ENCODE data around the gene ADAMTS20.

DNA sequence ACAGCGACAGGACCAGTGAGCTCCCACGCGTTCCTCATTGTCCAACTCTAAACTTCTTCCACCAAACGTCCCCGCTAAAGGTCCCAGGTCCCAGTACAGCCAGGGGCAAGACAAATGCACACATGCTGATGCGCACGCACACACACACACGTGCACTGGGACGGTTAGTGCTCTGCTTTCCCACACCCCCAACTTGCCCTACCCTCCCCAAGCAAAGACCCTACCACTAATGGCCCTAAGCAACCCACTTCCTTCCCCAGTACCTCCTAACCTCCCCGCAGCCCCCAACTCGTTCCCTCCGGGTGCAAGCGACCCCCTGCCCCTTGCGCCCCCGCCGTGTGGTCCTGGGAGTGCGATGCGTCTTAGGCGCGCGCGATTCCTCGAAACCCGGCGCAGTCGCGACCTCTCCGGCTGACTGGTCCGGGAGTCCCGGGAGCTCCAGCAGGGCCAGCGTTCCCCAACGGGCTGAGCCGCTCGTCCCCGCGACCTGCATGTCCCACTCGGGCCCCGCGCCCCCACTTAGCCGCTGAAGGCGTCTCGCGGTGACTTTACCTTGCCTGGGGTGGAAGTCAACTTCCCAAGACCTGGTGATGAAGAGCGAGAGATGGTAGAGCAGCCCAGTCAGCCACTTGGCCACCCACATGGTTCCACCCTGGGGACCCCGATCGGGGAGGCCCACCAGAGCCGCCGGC is 578 bp downstream of the ADAMTS20 start:
- TF ChIP-seq, protein P1, sequence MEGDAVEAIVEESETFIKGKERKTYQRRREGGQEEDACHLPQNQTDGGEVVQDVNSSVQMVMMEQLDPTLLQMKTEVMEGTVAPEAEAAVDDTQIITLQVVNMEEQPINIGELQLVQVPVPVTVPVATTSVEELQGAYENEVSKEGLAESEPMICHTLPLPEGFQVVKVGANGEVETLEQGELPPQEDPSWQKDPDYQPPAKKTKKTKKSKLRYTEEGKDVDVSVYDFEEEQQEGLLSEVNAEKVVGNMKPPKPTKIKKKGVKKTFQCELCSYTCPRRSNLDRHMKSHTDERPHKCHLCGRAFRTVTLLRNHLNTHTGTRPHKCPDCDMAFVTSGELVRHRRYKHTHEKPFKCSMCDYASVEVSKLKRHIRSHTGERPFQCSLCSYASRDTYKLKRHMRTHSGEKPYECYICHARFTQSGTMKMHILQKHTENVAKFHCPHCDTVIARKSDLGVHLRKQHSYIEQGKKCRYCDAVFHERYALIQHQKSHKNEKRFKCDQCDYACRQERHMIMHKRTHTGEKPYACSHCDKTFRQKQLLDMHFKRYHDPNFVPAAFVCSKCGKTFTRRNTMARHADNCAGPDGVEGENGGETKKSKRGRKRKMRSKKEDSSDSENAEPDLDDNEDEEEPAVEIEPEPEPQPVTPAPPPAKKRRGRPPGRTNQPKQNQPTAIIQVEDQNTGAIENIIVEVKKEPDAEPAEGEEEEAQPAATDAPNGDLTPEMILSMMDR (IDR thresholded peaks at IDR 0.05) = no peak
- TF ChIP-seq POLR2AphosphoS5 (IDR thresholded peaks at IDR 0.05) = no peak
